Measurements from ENCODE around the gene TMEM150C.

GRCh38 chr4:82542642-82543041, 19.1 kb downstream of the TMEM150C start:
- TF ChIP-seq, protein P1, sequence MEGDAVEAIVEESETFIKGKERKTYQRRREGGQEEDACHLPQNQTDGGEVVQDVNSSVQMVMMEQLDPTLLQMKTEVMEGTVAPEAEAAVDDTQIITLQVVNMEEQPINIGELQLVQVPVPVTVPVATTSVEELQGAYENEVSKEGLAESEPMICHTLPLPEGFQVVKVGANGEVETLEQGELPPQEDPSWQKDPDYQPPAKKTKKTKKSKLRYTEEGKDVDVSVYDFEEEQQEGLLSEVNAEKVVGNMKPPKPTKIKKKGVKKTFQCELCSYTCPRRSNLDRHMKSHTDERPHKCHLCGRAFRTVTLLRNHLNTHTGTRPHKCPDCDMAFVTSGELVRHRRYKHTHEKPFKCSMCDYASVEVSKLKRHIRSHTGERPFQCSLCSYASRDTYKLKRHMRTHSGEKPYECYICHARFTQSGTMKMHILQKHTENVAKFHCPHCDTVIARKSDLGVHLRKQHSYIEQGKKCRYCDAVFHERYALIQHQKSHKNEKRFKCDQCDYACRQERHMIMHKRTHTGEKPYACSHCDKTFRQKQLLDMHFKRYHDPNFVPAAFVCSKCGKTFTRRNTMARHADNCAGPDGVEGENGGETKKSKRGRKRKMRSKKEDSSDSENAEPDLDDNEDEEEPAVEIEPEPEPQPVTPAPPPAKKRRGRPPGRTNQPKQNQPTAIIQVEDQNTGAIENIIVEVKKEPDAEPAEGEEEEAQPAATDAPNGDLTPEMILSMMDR (optimal IDR thresholded peaks at IDR 0.05 in 1 of 3, IDR thresholded peaks at IDR 0.05 in 1 of 3, conservative IDR thresholded peaks at IDR 0.05 in 1 of 3; ENCODE audit: extremely low read depth in 1 of 3, insufficient read depth in 2 of 3, low read length in 3 of 3): no peak
- no peak for TF ChIP-seq EZH2 (IDR thresholded peaks at IDR 0.05; ENCODE audit: low read length)
